Fibroblast of lung (primary cell): ENCODE results near the gene MYRF.

Experiments used
- EZH2 ChIP-seq: IDR thresholded peaks from 2 replicates; pipeline ENCODE4 v1.5.1; 2012; ENCODE audit warnings: low read length, control low read depth, mild to moderate bottlenecking; ENCODE audit errors: missing control alignments
- TF ChIP-seq, protein P1 (sequence below), 2 donors: IDR thresholded peaks in 1 of 2; conservative IDR thresholded peaks in 1 of 2; 1 replicate in 1 of 2; 2 replicates in 1 of 2; pipeline ENCODE4 v1.5.1; 2011 to 2012; ENCODE audit warnings: low read length in 2 of 2, control low read depth in 1 of 2, inconsistent platforms in 1 of 2, low read depth in 1 of 2, mild to moderate bottlenecking in 1 of 2

DNA sequence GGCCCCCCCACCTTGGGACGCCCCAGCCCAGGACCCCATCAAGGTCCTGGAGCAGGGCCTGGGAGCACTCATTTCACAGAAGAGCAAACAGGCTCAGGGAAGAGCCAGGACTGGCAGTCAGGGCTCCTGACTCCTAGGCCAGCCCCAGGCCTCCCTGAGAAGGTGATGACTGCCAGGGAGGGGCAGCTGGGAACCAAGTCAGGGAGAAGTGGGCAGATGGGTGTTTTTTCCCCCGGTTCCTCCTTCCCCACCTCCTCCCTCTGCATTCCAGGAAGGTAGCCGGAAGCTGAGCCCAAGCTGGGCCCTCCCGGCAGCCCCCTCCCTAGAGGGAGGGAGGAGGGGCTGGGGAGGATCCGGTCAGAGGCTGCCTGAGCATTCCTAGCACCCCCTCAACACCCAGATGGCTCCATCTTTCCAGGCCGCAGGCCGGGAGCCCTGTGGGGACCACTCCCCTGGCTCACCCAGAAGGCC lies 19.6 kb downstream of the MYRF start:
- TF ChIP-seq, protein P1, sequence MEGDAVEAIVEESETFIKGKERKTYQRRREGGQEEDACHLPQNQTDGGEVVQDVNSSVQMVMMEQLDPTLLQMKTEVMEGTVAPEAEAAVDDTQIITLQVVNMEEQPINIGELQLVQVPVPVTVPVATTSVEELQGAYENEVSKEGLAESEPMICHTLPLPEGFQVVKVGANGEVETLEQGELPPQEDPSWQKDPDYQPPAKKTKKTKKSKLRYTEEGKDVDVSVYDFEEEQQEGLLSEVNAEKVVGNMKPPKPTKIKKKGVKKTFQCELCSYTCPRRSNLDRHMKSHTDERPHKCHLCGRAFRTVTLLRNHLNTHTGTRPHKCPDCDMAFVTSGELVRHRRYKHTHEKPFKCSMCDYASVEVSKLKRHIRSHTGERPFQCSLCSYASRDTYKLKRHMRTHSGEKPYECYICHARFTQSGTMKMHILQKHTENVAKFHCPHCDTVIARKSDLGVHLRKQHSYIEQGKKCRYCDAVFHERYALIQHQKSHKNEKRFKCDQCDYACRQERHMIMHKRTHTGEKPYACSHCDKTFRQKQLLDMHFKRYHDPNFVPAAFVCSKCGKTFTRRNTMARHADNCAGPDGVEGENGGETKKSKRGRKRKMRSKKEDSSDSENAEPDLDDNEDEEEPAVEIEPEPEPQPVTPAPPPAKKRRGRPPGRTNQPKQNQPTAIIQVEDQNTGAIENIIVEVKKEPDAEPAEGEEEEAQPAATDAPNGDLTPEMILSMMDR (conservative IDR thresholded peaks at IDR 0.05 in 1 of 2, IDR thresholded peaks at IDR 0.05 in 1 of 2; ENCODE audit: low read depth in 1 of 2, low read length in 2 of 2), result no peak
- TF ChIP-seq EZH2, result no peak
